Fibroblast of skin of right quadriceps (primary cell): ENCODE measurements around the gene RMND1.
A peak's percentile ranks its signal among the peaks of the same experiment; 100 is the strongest.
"Not testable (repeated sequence)": the region's sequence is repeated elsewhere in the genome, so short reads cannot be mapped to it uniquely, and the experiment has no call there.

ENCODE experiments used
- DNase-seq: peaks from one replicate; pipeline ENCODE4 v3.0.0-alpha.2; 2013

RMND1 gene

DNA sequence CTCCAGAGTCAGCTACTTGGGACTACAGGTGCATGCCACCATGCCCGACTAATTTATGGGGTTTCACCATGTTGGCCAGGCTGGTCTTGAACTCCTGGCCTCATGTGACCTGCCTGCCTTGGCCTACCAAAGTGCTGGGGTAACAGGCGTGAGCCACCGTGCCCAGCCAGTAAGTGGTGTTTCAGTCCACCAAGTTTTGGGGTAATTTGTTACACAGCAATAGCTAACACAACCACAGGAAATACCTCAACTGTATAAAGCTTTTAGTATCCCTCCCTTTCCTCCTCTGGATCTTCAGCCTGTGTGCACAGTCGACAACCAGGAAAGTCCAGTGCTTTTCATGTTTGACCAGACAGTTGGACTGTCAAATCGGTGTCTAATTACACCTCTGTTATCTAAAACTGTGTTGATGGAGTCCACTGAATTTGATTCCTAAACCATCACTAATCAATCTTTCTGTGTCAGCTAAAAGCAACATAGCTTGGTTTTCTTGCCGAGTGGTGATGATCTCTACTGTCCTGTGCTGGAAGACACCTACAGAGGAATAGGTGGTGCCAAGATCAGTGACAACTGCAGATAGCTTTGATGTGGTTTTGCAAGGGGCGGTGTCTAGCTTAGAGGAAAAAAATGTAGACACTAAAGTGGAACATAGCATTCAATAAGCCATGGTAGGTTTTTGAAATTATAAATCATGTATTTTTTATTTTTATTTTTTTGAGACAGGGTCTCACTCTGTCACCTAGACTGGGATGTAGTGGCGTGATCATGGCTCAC, 38.4 kb downstream of the RMND1 start:
- DNase-seq: no peak

DNA sequence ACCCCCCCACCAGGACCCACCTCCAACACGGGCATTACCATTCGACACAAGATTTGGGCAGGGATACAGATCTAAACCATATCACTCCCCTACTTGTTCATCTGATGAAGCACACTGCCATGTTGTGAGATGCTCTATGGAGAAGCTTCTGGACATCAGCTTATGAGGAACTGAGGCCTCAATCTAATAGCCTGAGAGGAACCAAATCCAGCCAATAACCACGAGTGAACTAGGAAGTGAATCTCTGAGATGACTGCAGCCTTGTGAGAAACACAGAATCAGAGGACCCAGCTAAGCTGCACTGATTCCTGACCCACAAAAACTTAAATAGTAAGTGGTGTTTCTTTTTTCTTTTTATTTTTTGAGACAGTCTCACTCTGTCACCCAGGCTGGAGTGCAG, 39.0 kb downstream of the RMND1 start:
- DNase-seq: no peak

DNA sequence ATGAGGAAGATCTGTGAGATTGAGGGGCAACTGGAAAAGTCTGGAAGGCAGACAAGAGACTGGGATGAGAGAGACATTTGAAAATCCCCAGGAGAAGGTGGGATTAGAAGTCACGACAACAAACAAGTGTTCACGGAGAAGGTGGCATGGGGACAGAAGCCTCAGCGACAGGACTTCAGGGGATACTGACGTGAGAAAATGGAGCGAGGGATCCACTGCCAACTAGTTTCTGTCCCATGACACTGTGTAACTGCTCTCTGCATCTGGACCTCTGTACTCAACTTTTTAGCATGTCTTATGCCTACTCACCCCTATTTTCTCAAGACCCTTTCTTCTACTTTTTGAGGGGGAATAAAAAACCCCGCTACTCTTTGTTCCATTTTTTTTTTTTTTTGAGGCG, 42.2 kb downstream of the RMND1 start:
- no peak for DNase-seq

- DNase-seq: no peak
Observed at GRCh38 chr6:151409260-151409659, 42.7 kb downstream of the RMND1 start.

DNA sequence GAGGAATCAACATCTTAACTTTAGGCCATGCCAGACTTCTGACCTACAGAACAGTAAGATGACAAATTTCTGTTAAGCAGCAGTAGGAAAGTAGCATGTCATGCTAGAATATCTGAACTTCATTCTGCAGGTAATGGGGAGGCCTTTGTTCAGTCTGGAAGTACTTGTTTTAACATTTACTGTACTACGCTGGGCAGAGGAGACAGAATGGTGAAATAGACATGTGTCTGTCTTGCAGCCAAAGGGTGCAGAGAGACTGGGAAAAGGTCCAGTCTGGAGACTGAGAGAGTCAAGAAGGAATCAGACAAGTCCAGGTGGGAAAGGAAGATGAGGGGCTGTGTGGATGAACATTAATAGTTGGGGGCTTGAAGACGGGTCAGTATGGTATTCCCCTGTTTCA, 43.1 kb downstream of the RMND1 start:
- DNase-seq: no peak

- DNase-seq: no peak
Observed at GRCh38 chr6:151403919-151404308, 48.0 kb downstream of the RMND1 start.

DNA sequence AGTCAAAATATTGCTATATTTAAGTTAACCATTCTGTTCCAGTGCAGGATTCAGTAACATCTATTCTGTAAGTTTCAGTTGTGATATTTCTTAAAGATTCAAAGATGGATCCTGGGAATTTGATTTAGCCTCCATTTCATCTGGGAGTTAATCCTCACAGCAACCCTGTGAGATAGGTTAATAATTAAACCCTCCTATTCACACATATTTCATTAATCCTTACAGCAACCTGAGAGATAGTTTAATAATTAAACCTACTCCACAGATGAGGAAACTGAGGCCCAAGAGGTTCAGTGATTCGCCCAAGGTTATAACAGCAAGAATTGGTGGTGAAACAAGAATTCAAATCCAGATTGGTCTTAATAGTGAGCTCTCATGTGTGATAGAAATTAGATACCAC, 49.7 kb downstream of the RMND1 start:
- no peak for DNase-seq

- DNase-seq: peak; percentile 76
Observed at GRCh38 chr6:151400473-151400872, 51.5 kb downstream of the RMND1 start.

DNA sequence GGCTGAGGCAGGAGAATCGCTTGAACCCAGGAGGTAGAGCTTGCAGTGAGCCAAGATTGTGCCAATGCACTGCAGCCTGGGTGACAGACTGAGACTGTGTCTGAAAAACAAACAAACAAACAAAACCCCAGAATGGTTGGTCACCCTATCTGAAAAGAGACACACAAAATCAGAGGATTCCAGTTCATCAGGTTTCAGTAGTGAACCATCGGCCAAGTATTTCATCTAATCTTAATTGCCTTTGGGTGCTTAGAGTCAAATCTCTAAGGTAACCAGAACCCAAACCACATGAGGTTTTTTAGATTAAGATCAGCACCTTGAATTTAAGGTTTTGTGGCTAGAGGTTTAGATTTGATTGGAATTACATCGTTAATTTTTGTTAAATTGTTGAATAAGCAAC, 52.2 kb downstream of the RMND1 start:
- DNase-seq: no peak

DNA sequence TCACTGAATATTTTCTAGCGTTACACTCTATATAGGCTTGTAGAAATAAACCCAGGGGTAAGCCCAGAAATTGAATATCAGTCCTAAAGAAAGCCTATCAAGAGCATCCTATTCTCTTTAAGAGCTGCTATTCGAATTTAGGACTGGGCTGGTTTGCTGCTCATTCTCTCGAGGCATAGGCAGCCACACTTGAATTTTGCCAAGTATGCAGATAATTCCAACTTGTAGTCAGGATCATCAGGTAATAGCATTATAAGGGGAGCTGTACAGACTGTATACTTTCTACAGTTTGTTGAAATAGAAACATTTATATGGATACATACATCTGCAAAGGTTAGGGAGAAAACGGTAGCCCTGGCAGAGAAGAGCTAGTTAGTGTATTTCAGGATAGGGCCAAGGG, 58.5 kb downstream of the RMND1 start:
- no peak for DNase-seq

DNA sequence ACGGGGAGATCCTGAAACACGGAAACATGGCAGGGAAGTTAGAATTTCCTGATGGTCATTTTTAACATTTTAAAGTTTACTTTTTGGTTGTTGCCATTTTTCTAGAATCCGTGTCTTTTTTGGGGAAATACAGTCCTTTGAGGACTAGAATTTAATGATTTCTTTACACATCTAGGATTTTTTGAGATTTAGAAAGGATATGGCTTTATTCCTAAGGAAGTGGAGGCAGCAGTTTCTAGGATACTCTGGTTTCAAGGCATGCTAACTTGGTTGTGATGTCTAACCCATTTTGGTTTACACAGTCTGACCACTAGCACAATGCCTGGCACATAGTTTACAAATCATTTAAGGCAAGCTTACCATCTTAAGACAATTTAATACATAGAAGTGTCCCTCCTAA, 59.5 kb downstream of the RMND1 start:
- no peak for DNase-seq

GRCh38 chr6:151391471-151392413, 60.2 kb downstream of the RMND1 start, which contains the start of gene ZBTB2:
Gene ZBTB2 (minus strand): TSS chr6:151391559. CDS start chr6:151373637, 17,922 bp downstream.
- DNase-seq: peak; percentile 77

GRCh38 chr6:151390851-151391470, 61.0 kb downstream of the RMND1 start:
- peak; percentile 77 for DNase-seq

- peak; percentile 100 for DNase-seq
Observed at GRCh38 chr6:151390276-151390850, 61.6 kb downstream of the RMND1 start.

DNA sequence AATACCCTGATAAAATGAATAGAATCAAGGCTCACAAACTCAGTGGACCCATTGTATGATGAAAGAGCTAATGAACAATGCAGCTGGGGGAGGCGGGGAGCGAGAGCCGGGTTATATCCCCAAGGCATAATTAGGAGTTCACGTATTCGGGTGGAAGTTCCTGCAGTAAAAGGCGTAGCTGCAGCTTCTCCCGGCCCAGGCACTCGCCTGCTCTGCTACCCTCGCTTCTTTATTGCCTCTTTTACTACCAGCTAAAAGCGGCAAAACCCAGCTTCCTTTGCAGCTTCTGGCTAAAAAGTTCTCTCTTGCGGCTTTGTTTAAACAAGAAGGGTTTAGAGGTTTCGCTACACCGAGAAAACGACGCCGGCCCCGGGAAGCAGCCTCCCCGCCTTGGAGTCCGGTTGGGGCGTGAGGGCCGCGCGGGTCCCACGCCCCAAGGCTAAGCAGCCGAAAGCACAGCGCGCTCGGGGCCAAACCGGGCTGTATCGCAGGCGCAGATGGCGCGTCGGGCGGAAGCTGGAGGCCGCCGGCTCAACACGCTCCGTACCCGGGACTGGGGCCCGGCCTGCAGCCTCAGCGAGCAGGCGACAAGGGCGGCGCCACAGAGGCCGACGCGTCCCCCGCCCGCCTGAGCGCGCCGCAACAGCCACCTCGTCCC, 62.2 kb downstream of the RMND1 start:
- peak; percentile 84 for DNase-seq

DNA sequence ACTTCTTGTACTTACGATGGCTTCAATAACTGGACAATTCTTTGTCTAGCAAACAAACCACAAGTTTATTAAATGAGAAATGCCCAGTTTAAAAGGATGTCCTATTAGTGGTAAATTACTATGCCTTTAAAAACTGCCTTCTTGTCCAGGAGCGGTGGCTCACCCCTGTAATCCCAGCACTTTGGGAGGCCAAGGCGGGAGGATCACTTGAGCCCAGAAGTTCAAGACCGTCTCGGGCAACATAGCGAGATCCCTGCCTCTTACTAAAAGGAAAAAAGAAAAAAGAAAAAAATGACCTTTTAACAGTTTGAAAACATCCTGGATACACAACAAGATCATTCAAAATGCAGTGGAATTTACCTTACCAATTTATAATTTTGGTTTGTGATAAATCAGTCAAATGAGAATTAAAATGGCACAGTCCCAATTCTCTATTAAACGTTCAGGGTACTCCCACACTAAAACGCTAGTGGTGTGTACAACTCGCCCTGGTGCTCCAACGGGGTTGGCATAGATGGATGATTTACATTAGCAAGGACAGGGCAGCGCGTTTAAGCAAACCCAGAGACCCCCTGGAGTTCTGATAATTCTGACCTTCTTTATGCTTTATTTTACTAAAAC, 62.8 kb downstream of the RMND1 start:
- no peak for DNase-seq

GRCh38 chr6:151388236-151388635, 63.7 kb downstream of the RMND1 start:
- DNase-seq: no peak

GRCh38 chr6:151387175-151387970, 64.6 kb downstream of the RMND1 start:
- DNase-seq: peak; percentile 81

DNA sequence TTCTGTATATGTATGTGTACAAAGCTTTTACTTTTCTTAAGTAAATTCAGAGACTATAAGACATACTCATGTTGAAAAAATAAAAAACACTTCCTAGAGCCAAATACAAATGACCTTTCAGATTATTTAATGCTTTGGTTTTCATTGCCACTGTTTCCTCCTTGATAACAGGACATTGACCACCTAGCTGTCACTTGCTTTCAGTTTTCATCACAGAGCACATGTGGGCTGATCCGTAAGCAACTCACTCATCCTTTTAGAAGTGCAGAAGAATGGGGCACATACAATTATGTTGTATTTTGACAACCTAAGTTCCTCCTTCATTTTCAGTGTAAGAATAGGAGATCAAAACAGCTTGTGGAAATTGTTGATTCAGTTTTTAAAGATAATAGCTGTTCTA, 66.7 kb downstream of the RMND1 start:
- no peak for DNase-seq

GRCh38 chr6:151384151-151384550, 67.8 kb downstream of the RMND1 start:
- no peak for DNase-seq

GRCh38 chr6:151382631-151383030, 69.3 kb downstream of the RMND1 start:
- not testable (repeated sequence) for DNase-seq
